Lower leg skin (tissue), 4 donors: ENCODE data around the gene MPL. TPM values are rescaled to one million over a fixed set of nuclear protein-coding genes. Genes with fewer than 3 reads are reported as not detected.

Experiments
- DNase-seq, 2 donors: peaks; one replicate each; pipeline ENCODE4 v3.0.0-alpha.2; 2019; ENCODE audit warnings: low spot score in 2 of 2
- H3K4me3 ChIP-seq: fragments of 200-600 bp; sonication (generic); 2 replicates; pipeline ENCODE4 v1.5.1; 2017; ENCODE audit warnings: mild to moderate bottlenecking, low read depth; ENCODE audit not compliant: poor library complexity, severe bottlenecking
- POLR2A ChIP-seq, 2 donors: fragments of 450-650 bp; IDR thresholded peaks; one replicate each; pipeline ENCODE4 v1.6.1; 2016 to 2017; ENCODE audit warnings: antibody characterized with exemption in 2 of 2, mild to moderate bottlenecking in 1 of 2, moderate library complexity in 1 of 2
- WGBS, 2 donors: methylation state at CpG; one replicate each; pipeline ENCODE4 v1.1.5; 2018; 5-methylcytosine and 5-hydroxymethylcytosine counted together
- intact Hi-C: fragments of 100-400 bp; cut with DNase I; formaldehyde crosslinking; loops from one replicate; pipeline ENCODE4 v1.15.0; 2023; ENCODE audit warnings: low total_unique reads
- total RNA-seq, 4 donors: library from RNA; depleted of rRNA; stranded (reverse); fragments of >200 nt; gene quantifications; one replicate each; pipeline ENCODE4 v1.1.0, GENCODE V29; 2016
- TF ChIP-seq, protein P1 (sequence below), 3 donors: fragments of 450-650 bp; IDR thresholded peaks; one replicate each; pipeline ENCODE4 v1.5.1; 2016; ENCODE audit warnings: antibody characterized with exemption in 3 of 3, mild to moderate bottlenecking in 3 of 3, moderate library complexity in 2 of 3

The MPL gene
- under 1 TPM in 1 of 4 donors, not detected in 3; 0.15 TPM for total RNA-seq

DNA sequence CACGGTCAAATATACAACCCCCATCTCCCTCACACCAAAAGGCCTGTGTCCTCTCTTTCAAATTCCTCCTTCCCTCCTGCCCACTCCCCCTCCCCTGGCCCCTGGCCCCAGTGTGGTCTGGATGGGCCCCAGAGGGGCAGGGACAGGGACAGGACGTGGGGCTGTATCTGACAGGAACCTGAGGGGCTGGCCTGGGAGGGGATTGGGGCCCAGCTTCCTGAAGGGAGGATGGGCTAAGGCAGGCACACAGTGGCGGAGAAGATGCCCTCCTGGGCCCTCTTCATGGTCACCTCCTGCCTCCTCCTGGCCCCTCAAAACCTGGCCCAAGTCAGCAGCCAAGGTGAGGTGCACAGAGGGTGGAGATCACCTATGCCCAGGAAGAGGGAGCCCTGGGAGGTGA lies at the start of gene MPL:
TSS of gene MPL (plus strand) at position 231 of the 400 bp plus-strand sequence. CDS start at position 262, 31 bp downstream.
- TF ChIP-seq, protein P1, sequence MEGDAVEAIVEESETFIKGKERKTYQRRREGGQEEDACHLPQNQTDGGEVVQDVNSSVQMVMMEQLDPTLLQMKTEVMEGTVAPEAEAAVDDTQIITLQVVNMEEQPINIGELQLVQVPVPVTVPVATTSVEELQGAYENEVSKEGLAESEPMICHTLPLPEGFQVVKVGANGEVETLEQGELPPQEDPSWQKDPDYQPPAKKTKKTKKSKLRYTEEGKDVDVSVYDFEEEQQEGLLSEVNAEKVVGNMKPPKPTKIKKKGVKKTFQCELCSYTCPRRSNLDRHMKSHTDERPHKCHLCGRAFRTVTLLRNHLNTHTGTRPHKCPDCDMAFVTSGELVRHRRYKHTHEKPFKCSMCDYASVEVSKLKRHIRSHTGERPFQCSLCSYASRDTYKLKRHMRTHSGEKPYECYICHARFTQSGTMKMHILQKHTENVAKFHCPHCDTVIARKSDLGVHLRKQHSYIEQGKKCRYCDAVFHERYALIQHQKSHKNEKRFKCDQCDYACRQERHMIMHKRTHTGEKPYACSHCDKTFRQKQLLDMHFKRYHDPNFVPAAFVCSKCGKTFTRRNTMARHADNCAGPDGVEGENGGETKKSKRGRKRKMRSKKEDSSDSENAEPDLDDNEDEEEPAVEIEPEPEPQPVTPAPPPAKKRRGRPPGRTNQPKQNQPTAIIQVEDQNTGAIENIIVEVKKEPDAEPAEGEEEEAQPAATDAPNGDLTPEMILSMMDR (IDR thresholded peaks at IDR 0.05) = no peak
- no peak for TF ChIP-seq POLR2A (IDR thresholded peaks at IDR 0.05)
- WGBS, 2 donors = 86 to 88% methylated on average over 3 of the region's 3 CpGs
- no peak within 1 kb of the TSS for H3K4me3 ChIP-seq
- intact Hi-C loops = no loop called here
- peak in 1 of 2 donors; percentile 76 for DNase-seq

DNA sequence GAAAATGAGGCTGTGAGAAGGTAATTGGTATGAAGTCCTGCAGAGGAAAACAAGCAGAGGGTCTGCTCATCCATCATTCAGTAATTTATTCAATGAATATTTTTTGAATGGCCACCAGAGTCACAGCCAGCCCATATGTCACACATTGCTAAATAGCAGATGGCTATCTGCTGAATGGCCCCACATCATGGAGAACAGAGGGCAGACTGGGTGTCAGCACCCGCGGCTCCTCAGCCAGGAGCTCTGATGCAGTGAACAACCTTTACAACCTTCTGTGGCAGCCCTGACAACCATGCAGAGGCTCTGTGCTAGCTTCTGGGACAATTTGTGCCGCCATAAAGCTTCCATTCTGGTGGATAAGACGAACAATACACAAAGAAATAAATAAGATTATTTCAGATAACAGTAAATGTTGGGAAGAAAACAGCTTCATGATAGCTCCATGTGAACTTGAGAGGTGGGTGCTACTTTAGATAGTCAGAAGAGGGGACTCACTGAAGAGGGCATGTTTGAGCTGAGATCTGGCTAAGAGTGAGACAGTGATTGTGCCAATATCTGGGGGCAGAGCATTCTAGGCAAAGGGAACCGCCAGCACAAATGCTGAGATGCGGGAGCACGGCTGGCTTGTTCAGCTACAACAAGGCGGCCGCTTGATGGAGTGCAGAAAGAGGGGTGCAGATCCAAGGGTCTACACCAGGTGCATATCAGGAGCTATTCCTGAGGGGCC lies 49.4 kb upstream of the MPL start:
- no peak overlapping the region for H3K4me3 ChIP-seq
- no peak for DNase-seq
- intact Hi-C loops = no loop called here
- no peak for TF ChIP-seq POLR2A (IDR thresholded peaks at IDR 0.05)
- TF ChIP-seq, protein P1 (IDR thresholded peaks at IDR 0.05) = no peak
- 85 to 91% methylated on average over 9 of the region's 9 CpGs for WGBS, 2 donors

DNA sequence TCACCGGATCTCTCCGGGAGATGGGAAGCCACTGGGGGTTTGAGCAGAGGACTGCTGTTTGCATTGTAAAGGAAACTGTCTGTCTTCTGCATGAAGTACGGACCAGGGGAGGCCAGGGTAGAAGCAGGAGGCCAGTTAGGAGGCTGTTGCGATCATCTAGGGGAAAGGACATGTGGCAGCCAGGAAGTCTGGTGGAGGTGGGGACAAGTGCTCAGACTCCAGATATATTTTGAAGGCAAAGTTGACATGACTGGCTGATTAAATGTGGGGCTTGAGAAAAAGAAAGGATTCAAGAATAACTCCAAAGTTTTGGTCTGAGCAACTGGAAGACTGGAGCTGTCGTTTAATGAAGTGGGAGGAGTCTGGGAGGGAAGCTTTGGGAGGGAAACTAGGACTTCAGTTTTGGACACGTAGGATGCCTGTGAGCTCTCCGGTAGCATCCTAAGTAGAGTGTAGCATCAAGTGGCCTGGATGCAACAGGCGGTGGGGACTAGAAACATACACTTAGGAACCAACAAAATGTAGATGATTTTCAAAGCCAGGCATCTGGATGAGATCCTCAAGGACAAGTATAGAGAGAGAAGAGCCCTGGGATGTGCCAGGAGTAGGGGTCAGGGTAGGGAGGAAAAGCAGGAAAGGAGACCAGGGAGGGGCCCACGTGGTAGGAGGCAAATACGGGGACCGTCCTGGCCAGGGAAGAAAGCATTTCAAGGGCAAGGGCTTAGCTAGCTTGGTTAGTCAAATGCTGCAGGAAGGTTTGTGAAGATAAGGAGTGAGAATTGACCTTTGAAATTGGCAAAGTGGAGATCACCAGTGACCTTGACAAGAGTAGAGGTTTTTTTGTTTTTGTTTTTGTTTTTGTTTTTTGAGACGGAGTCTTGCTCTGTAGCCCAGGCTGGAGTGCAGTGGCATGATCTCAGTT lies 48.6 kb upstream of the MPL start:
- no peak overlapping the region for H3K4me3 ChIP-seq

DNA sequence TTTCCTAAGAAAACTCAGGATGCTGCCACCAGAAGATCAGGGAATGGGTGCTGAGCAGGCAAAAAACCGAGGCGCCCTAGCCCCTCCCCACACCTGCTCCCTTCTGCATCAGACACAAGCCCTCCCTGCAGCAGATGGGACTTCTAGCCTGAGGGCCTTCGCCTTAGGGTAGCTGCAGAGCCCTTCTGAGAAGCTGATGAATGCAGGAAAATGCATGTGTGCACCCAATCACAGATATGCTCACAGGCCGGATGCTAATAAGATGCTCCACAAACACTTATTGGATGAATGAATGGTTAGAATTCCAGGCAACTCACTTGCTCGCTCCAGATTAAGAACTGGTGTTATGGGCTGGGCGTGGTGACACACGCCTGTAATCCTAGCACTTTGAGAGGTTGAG lies 45.4 kb upstream of the MPL start:
- no peak for DNase-seq
- TF ChIP-seq POLR2A (IDR thresholded peaks at IDR 0.05) = no peak
- TF ChIP-seq, protein P1 (IDR thresholded peaks at IDR 0.05) = no peak
- WGBS, 2 donors = 81 to 90% methylated on average over 7 of the region's 7 CpGs
- intact Hi-C loops = no loop called here
- H3K4me3 ChIP-seq = no peak overlapping the region

More for the DNA sequence above, 48.6 kb upstream of the MPL start:
- intact Hi-C loops = no loop called here
- TF ChIP-seq, protein P1 (IDR thresholded peaks at IDR 0.05) = no peak
- TF ChIP-seq POLR2A (IDR thresholded peaks at IDR 0.05) = no peak
- DNase-seq = no peak
- 74 to 79% methylated on average over 12 of the region's 12 CpGs for WGBS, 2 donors

DNA sequence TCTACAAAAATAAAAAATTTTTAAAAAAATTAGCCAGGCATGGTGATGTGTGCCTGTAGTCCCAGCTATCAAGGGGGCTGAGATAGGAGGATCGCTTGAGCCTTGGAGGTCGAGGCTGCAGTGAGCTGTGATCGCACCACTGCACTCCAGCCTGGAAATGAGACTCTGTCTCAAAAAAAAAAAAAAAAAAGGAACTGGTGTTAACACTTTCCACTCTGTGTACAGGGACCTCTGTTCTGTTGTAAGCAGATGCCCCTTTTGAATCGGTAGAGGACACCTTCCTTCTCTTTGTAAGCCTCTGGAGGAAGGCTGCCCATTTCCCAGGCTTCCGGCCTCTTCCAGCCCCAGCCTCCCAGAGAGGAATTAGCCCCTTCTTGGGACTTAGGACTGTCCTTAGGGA lies 44.9 kb upstream of the MPL start:
- WGBS, 2 donors = 76 to 78% methylated on average over 5 of the region's 5 CpGs
- intact Hi-C loops = no loop called here
- no peak for TF ChIP-seq POLR2A (IDR thresholded peaks at IDR 0.05)
- TF ChIP-seq, protein P1 (IDR thresholded peaks at IDR 0.05) = no peak
- no peak for DNase-seq
- no peak overlapping the region for H3K4me3 ChIP-seq
